ENCODE data around the gene CTSZ. TPM values are rescaled to one million over a fixed set of nuclear protein-coding genes. Genes with fewer than 3 reads are reported as not detected.

CTSZ gene
- polyA plus RNA-seq, 3 donors, result 62.6 to 755 (median 86.4) TPM

DNA sequence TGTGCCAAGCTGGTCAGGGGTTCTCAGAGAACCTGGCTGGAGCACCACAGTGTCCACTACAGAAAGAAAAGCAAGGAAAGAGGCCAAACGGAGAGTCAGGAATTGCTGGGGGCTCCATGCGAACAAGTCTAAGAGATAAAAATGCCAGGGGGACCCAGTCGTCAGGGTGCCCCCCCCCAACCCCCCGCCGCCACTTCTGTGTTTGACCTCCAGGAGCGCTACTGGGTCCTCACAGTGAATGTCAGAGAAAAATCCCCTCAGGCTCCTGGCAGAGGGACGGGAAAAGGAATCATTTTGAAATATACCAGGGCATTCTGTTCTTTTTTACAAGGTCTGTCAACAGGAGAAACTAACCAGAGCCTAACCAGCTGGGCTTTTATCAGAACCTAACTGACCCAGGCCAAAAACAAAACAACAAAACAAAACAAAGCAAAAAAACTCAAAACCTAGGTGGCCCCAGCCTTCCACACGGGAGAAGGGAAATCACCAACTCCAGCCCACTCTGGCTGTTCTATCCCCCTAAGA lies 43.9 kb downstream of the CTSZ start:
- WGBS (ENCODE audit: insufficient coverage), result 81% methylated on average over 6 of the region's 8 CpGs

DNA sequence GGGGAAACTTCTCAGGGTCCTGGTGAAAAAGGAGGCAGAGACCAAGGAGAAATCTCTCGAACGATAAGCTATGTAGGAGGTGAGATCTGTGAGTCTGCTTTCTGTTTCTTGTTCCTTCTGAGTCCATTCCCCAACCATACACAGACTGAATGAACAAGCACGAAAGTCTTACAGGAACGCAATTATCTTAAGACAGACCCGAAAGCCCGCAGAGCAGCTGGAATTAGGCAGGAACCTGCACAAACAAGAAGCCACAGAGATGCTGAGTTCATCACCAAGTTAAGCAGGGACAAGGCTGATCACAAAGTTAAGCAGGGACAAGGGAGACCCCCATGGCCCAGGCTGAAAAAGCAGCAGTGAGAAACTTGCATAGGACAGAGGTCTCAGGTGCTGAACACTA lies 47.4 kb downstream of the CTSZ start:
- Histone ChIP-seq H3K36me3 (replicated peaks in 1 of 2; ENCODE audit: control insufficient read depth in 1 of 2, insufficient read depth in 2 of 2, low read length in 2 of 2) (no peaks in the 10 kb centered on the region), H4K20me1 (ENCODE audit: insufficient read depth, low read length) (no peaks in the 10 kb centered on the region), H3K4me1 (ENCODE audit: control insufficient read depth in 1 of 2, insufficient read depth in 2 of 2, low read length in 2 of 2) (peaks cover 13 to 18% of the 10 kb centered on the region in 2 donors), H3K4me3 (replicated peaks in 1 of 3; ENCODE audit: low read depth in 2 of 3, low read length in 3 of 3) (no peak overlapping the region), H3K27me3 (ENCODE audit: control insufficient read depth in 2 of 2, insufficient read depth in 2 of 2, low read length in 2 of 2) (no peaks in the 10 kb centered on the region), H3K79me2 (ENCODE audit: insufficient read depth, low read length) (no peaks in the 10 kb centered on the region), H3K9me3 (replicated peaks in 1 of 2; ENCODE audit: control insufficient read depth in 1 of 2, insufficient read depth in 1 of 2, low read length in 2 of 2) (no peaks in the 10 kb centered on the region), H3K27ac (ENCODE audit: low read depth in 1 of 2, low read length in 2 of 2) (no peak overlapping the region), H3K9ac (ENCODE audit: insufficient read depth, low read length, poor library complexity, severe bottlenecking) (no peak overlapping the region), H3K4me2 (replicated peaks; ENCODE audit: extremely low read depth, low read length, poor library complexity, severe bottlenecking) (no peak overlapping the region), H2AFZ (ENCODE audit: insufficient read depth, low read depth, low read length, poor library complexity, severe bottlenecking) (no peak overlapping the region)
- TF ChIP-seq, protein P1, sequence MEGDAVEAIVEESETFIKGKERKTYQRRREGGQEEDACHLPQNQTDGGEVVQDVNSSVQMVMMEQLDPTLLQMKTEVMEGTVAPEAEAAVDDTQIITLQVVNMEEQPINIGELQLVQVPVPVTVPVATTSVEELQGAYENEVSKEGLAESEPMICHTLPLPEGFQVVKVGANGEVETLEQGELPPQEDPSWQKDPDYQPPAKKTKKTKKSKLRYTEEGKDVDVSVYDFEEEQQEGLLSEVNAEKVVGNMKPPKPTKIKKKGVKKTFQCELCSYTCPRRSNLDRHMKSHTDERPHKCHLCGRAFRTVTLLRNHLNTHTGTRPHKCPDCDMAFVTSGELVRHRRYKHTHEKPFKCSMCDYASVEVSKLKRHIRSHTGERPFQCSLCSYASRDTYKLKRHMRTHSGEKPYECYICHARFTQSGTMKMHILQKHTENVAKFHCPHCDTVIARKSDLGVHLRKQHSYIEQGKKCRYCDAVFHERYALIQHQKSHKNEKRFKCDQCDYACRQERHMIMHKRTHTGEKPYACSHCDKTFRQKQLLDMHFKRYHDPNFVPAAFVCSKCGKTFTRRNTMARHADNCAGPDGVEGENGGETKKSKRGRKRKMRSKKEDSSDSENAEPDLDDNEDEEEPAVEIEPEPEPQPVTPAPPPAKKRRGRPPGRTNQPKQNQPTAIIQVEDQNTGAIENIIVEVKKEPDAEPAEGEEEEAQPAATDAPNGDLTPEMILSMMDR (IDR thresholded peaks at IDR 0.05), result no peak
- no peak for DNase-seq
- Mint-ChIP-seq H3K9me3 (peaks cover 0 to 3% (median 2%) of the 10 kb centered on the region in 7 donors), H3K4me1 (peaks cover 15% of the 10 kb centered on the region), H3K27ac (no peak overlapping the region), H3K36me3 (no peaks in the 10 kb centered on the region), H3K4me3 (no peak overlapping the region), H3K27me3 (ENCODE audit: low read depth in 3 of 3) (peaks cover 1 to 11% (median 8%) of the 10 kb centered on the region in 3 donors)
- intact Hi-C loops (cut with micrococcal nuclease), result no loop called here
- WGBS (ENCODE audit: insufficient coverage), result 60% methylated on average over 1 of the region's 6 CpGs

More for the DNA sequence above, 43.9 kb downstream of the CTSZ start:
- Histone ChIP-seq H3K36me3 (replicated peaks in 1 of 2; ENCODE audit: control insufficient read depth in 1 of 2, insufficient read depth in 2 of 2, low read length in 2 of 2) (no peaks in the 10 kb centered on the region), H3K4me2 (replicated peaks; ENCODE audit: extremely low read depth, low read length, poor library complexity, severe bottlenecking) (no peak overlapping the region), H3K79me2 (ENCODE audit: insufficient read depth, low read length) (no peaks in the 10 kb centered on the region), H3K27ac (ENCODE audit: low read depth in 1 of 2, low read length in 2 of 2) (no peak overlapping the region), H2AFZ (ENCODE audit: insufficient read depth, low read depth, low read length, poor library complexity, severe bottlenecking) (no peak overlapping the region), H3K9me3 (replicated peaks in 1 of 2; ENCODE audit: control insufficient read depth in 1 of 2, insufficient read depth in 1 of 2, low read length in 2 of 2) (no peaks in the 10 kb centered on the region), H3K27me3 (ENCODE audit: control insufficient read depth in 2 of 2, insufficient read depth in 2 of 2, low read length in 2 of 2) (no peaks in the 10 kb centered on the region), H3K4me3 (replicated peaks in 1 of 3; ENCODE audit: low read depth in 2 of 3, low read length in 3 of 3) (no peak overlapping the region), H3K4me1 (ENCODE audit: control insufficient read depth in 1 of 2, insufficient read depth in 2 of 2, low read length in 2 of 2) (no peaks in the 10 kb centered on the region), H4K20me1 (ENCODE audit: insufficient read depth, low read length) (no peaks in the 10 kb centered on the region), H3K9ac (ENCODE audit: insufficient read depth, low read length, poor library complexity, severe bottlenecking) (no peak overlapping the region)
- H3K4me1 Mint-ChIP-seq, result peaks cover 5% of the 10 kb centered on the region
- H3K9me3 Mint-ChIP-seq, result peaks cover 0 to 3% (median 2%) of the 10 kb centered on the region in 7 donors
- TF ChIP-seq, protein P1 (IDR thresholded peaks at IDR 0.05), result no peak
- DNase-seq, result no peak
- no peaks in the 10 kb centered on the region for H3K36me3 Mint-ChIP-seq
- no peak overlapping the region for H3K4me3 Mint-ChIP-seq
- intact Hi-C loops (cut with micrococcal nuclease), result no loop called here
- no peak overlapping the region for H3K27ac Mint-ChIP-seq
- peaks cover 7 to 19% (median 17%) of the 10 kb centered on the region in 3 donors for H3K27me3 Mint-ChIP-seq (ENCODE audit: low read depth in 3 of 3)

All from CD14-positive monocyte (primary cell).